HEK293T (cell line): ENCODE measurements around the gene CAMKMT.

Experiments used
- CTCF ChIA-PET: fragments of 350-600 bp; formaldehyde crosslinking; extraction: SDS; loops from one replicate; lab custom pipeline; 2021; ENCODE audit warnings: antibody characterized with exemption, inconsistent platforms; lab: Yijun Ruan, JAX
- POLR2A ChIA-PET: fragments of 350-600 bp; formaldehyde crosslinking; extraction: SDS; loops from one replicate; lab custom pipeline; 2020; ENCODE audit warnings: antibody characterized with exemption, inconsistent platforms; lab: Yijun Ruan, JAX
- DNase-seq: peaks from one replicate; pipeline ENCODE4 v3.0.0; 2012; ENCODE audit warnings: mixed read lengths; ENCODE audit errors: extremely low spot score
- ARNT ChIP-seq: fragments of 450-650 bp; IDR thresholded peaks from 2 replicates; pipeline ENCODE4 v1.6.1; 2017; ENCODE audit warnings: mild to moderate bottlenecking
- BHLHE40 ChIP-seq: fragments of 450-650 bp; IDR thresholded peaks from 2 replicates; pipeline ENCODE4 v1.6.1; 2016; ENCODE audit warnings: mild to moderate bottlenecking, moderate library complexity, borderline replicate concordance
- CTBP1 ChIP-seq: fragments of 450-650 bp; IDR thresholded peaks from 2 replicates; pipeline ENCODE4 v1.6.1; 2016; ENCODE audit warnings: borderline replicate concordance
- ELF4 ChIP-seq: fragments of 450-650 bp; IDR thresholded peaks from 2 replicates; pipeline ENCODE4 v1.6.1; 2017; ENCODE audit warnings: antibody characterized with exemption
- FOXA1 ChIP-seq: fragments of 450-650 bp; IDR thresholded peaks from 2 replicates; pipeline ENCODE4 v1.6.1; 2016; ENCODE audit warnings: mild to moderate bottlenecking
- FOXK2 ChIP-seq: fragments of 450-650 bp; IDR thresholded peaks from 2 replicates; pipeline ENCODE4 v1.6.1; 2016; ENCODE audit warnings: mild to moderate bottlenecking
- FOXM1 ChIP-seq: fragments of 450-650 bp; IDR thresholded peaks from 2 replicates; pipeline ENCODE4 v1.6.1; 2017; ENCODE audit warnings: mild to moderate bottlenecking, borderline replicate concordance
- HDGF ChIP-seq: fragments of 450-650 bp; IDR thresholded peaks from 2 replicates; pipeline ENCODE4 v1.6.1; 2017; ENCODE audit warnings: antibody characterized with exemption, borderline replicate concordance
- L3MBTL2 ChIP-seq: fragments of 450-650 bp; conservative IDR thresholded peaks from 2 replicates; pipeline ENCODE4 v1.6.1; 2016; ENCODE audit warnings: mild to moderate bottlenecking
- LEF1 ChIP-seq: fragments of 450-650 bp; IDR thresholded peaks from 2 replicates; pipeline ENCODE4 v1.6.1; 2017; ENCODE audit warnings: mild to moderate bottlenecking, borderline replicate concordance
- NFRKB ChIP-seq: fragments of 450-650 bp; IDR thresholded peaks from 2 replicates; pipeline ENCODE4 v1.6.1; 2016; ENCODE audit warnings: mild to moderate bottlenecking, moderate library complexity
- SP1 ChIP-seq: fragments of 450-650 bp; IDR thresholded peaks from 2 replicates; pipeline ENCODE4 v1.6.1; 2017
- SUZ12 ChIP-seq: fragments of 450-650 bp; IDR thresholded peaks from 2 replicates; pipeline ENCODE4 v1.6.1; 2016; ENCODE audit warnings: mild to moderate bottlenecking
- TARDBP ChIP-seq: fragments of 450-650 bp; IDR thresholded peaks from 2 replicates; pipeline ENCODE4 v1.6.1; 2016
- ZNF384 ChIP-seq: fragments of 450-650 bp; IDR thresholded peaks from 2 replicates; pipeline ENCODE4 v1.6.1; 2016
- TF ChIP-seq, protein P1 (sequence below): fragments of 450-650 bp; IDR thresholded peaks from 2 replicates; pipeline ENCODE4 v1.6.1; 2016

Gene CAMKMT

DNA sequence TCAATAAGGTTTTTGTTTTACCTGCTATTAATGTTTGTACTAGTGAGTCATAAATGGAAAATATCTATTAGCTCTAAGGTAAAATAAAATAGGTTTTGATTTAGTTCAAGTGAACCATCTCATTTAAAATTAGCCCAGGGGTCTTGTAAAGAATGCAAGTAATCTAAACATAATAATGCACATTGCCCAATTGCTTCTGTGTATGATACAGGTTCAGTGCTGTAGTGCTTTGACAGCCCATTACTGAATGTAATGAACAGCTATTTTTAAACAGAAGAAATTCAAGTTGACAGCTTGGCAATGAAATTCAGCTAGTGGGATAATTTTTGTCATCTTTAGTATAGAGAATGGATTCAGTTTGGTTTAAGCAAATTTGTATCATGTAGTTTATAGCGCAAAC lies 91.5 kb downstream of the CAMKMT start:
- DNase-seq, result no peak

DNA sequence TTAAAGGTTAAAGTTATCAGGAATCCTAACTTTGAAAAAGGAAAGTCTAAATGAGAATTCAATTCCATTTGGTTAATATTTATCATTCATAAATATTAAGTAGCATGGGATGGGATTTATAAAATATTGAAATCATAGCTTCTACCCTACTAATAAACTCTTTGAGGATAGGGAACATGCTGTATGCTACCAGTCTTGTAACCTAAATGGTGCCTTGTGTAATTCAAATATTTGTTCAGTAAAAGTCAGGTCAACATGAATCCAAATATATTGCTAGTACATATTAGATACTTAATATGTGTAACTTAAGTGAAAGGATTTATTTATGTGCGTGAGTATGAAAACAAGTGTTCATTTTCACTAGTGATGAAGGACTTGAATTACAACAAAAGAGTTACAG lies 94.1 kb downstream of the CAMKMT start:
- no peak for DNase-seq
- TF ChIP-seq L3MBTL2, result no peak
- no peak for TF ChIP-seq FOXA1
- TF ChIP-seq, protein P1, sequence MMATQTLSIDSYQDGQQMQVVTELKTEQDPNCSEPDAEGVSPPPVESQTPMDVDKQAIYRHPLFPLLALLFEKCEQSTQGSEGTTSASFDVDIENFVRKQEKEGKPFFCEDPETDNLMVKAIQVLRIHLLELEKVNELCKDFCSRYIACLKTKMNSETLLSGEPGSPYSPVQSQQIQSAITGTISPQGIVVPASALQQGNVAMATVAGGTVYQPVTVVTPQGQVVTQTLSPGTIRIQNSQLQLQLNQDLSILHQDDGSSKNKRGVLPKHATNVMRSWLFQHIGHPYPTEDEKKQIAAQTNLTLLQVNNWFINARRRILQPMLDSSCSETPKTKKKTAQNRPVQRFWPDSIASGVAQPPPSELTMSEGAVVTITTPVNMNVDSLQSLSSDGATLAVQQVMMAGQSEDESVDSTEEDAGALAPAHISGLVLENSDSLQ, result no peak
- TF ChIP-seq FOXK2, result no peak
- TF ChIP-seq LEF1, result no peak
- TF ChIP-seq ARNT, result no peak
- no peak for TF ChIP-seq ZNF384
- TF ChIP-seq BHLHE40, result no peak
- TF ChIP-seq FOXM1, result no peak
- no peak for TF ChIP-seq SP1
- TF ChIP-seq ELF4, result no peak
- ChIA-PET POLR2A (no interaction called here), CTCF (no interaction called here)

More for the DNA sequence above, 91.5 kb downstream of the CAMKMT start:
- ChIA-PET CTCF (no interaction called here), POLR2A (no interaction called here)
- TF ChIP-seq LEF1, result no peak
- TF ChIP-seq, protein P1, result no peak
- no peak for TF ChIP-seq FOXA1
- no peak for TF ChIP-seq CTBP1
- no peak for TF ChIP-seq SUZ12
- no peak for TF ChIP-seq ELF4
- TF ChIP-seq TARDBP, result no peak
- TF ChIP-seq ZNF384, result no peak
- no peak for TF ChIP-seq HDGF
- no peak for TF ChIP-seq ARNT
- no peak for TF ChIP-seq FOXM1
- TF ChIP-seq L3MBTL2, result no peak
- no peak for TF ChIP-seq FOXK2
- TF ChIP-seq BHLHE40, result no peak
- TF ChIP-seq SP1, result no peak
- TF ChIP-seq NFRKB, result no peak

DNA sequence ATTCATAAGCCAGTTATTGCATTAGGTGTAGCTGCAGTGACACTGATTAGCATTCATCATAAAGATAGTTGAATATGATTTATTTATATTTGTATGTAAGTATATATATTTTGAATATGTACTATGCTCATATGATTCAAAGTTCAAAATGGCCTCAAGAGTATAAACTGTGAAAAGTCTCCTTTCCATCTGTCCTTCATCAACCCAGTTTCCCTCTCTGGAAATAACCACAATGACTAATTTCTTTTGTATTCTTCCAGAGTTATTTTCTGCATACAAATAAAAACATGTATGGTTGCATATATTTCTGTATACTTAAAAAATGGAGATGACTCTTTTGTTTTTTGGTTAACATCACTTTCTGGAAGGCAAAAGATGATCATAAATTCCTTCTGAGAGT lies 95.2 kb downstream of the CAMKMT start:
- no peak for DNase-seq
- POLR2A ChIA-PET, result no interaction called here
- CTCF ChIA-PET, result no interaction called here
- TF ChIP-seq BHLHE40 (no peak), FOXA1 (no peak), FOXK2 (no peak), LEF1 (no peak), ELF4 (no peak), FOXM1 (no peak), ZNF384 (no peak), NFRKB (no peak), TARDBP (no peak), ARNT (no peak), SP1 (no peak), CTBP1 (no peak), SUZ12 (no peak), HDGF (no peak), L3MBTL2 (no peak)
- TF ChIP-seq, protein P1, result no peak

DNA sequence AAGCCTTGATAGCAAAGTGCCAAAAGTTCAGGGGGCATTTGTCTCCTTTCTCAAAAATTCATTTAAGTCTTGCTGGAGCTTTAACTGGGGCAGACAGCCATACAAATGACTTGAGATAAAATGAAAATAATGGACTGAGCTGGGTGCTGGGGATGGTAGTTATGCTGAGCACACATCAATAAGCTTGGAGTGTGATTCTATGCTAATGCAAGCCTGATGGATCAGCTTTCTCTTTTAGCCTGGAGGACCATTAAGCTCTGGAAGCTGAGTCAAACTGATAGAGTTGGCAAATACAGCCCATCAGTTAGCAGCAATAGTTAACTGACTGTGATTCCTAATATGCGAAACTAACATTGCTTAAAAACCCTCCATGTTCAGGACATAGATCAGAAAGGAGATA lies 98.0 kb downstream of the CAMKMT start:
- ChIA-PET POLR2A (no interaction called here), CTCF (interaction anchor here (0.6 kb wide), 1 partner anchor 290 kb away, joined by 3 read pairs; no protein-coding TSS in a partner anchor)
- TF ChIP-seq ZNF384 (no peak), ARNT (no peak), CTBP1 (no peak), ELF4 (no peak), FOXA1 (no peak), SP1 (no peak), TARDBP (no peak), NFRKB (no peak), BHLHE40 (no peak), FOXM1 (no peak)
- TF ChIP-seq, protein P1, result no peak
- DNase-seq, result no peak

DNA sequence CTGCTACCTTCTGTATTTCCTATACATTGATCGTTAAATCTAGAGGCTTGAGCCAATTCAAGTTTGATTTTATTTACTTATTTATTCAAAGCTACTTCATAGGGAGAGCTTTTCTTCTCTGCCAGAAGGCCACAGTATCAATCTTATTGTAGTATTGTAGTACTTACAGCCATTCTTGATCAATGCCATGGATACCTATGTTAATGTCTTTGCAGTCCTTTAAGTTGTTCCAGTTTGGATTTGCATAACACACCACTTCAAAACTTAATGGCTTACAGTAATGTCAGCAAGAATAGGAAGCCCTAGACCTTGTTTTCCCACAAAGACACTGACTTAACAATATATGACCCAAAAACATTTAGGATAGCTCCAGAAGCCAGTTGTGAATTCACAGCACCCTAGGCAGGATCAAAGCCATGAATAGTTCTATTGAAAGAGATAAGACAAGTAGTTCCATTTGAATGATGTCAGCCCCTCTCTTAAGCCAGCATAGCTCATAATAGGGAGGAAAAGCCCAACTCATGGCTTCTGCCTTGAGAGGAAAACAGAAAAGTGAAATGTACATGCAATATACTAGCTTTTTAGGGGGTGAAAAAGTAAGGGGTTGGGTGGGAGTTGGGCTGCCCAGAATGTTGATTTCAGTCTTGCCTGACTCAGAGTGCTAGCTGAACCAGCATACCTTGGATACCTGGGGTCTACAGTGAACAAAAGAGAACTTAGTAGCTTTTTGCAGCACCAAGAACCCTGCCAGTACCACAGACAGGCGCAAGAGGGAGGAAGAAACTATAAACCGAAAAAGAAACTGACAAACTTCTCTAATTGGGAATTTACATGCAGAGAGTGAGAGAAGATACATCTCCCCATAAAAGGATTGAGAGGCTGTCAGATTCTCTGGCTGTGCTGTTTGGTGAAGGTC lies 101.4 kb downstream of the CAMKMT start:
- ChIA-PET CTCF (interaction anchor here (0.8 kb wide), 1 partner anchor 14 kb away, joined by 3 read pairs; no protein-coding TSS in a partner anchor), POLR2A (no interaction called here)
- no peak for TF ChIP-seq SP1
- no peak for TF ChIP-seq SUZ12
- TF ChIP-seq NFRKB, result no peak
- no peak for TF ChIP-seq ARNT
- TF ChIP-seq FOXK2, result no peak
- TF ChIP-seq BHLHE40, result no peak
- TF ChIP-seq LEF1, result no peak
- no peak for TF ChIP-seq HDGF
- TF ChIP-seq FOXM1, result no peak
- no peak for TF ChIP-seq ZNF384
- TF ChIP-seq FOXA1, result no peak
- TF ChIP-seq L3MBTL2, result no peak
- no peak for TF ChIP-seq CTBP1
- TF ChIP-seq ELF4, result no peak
- TF ChIP-seq, protein P1, result no peak
- no peak for TF ChIP-seq TARDBP
- no peak for DNase-seq
